Suprapubic skin (tissue), 4 donors: ENCODE data around the gene DHX35. TPM values are rescaled to one million over a fixed set of nuclear protein-coding genes. Genes with fewer than 3 reads are reported as not detected.
"Not testable (repeated sequence)": the region's sequence is repeated elsewhere in the genome, so short reads cannot be mapped to it uniquely, and the experiment has no call there.

ENCODE experiments used
- DNase-seq, 2 donors: peaks; one replicate each; pipeline ENCODE4 v3.0.0-alpha.2; 2019; ENCODE audit warnings: low spot score in 2 of 2
- H3K27ac ChIP-seq: fragments of 200-600 bp; sonication (generic); one replicate; pipeline ENCODE4 v1.5.1; 2019
- H3K27me3 ChIP-seq: fragments of 200-600 bp; sonication (generic); one replicate; pipeline ENCODE4 v1.5.1; 2019
- H3K36me3 ChIP-seq: fragments of 200-600 bp; sonication (generic); one replicate; pipeline ENCODE4 v1.5.1; 2019
- H3K4me1 ChIP-seq: fragments of 200-600 bp; sonication (generic); one replicate; pipeline ENCODE4 v1.5.1; 2019
- H3K4me3 ChIP-seq: fragments of 200-600 bp; sonication (generic); one replicate; pipeline ENCODE4 v1.5.1; 2019; ENCODE audit warnings: mild to moderate bottlenecking
- H3K9me3 ChIP-seq: fragments of 200-600 bp; sonication (generic); one replicate; pipeline ENCODE4 v1.5.1; 2019
- EP300 ChIP-seq: sonication (generic); formaldehyde crosslinking; IDR thresholded peaks from one replicate; pipeline ENCODE4 v1.6.1; 2017; ENCODE audit warnings: antibody characterized with exemption
- POLR2A ChIP-seq, 2 donors: fragments of 450-650 bp; IDR thresholded peaks; one replicate each; pipeline ENCODE4 v1.6.1; 2017; ENCODE audit warnings: antibody characterized with exemption in 2 of 2, mild to moderate bottlenecking in 2 of 2, moderate library complexity in 2 of 2
- POLR2AphosphoS5 ChIP-seq, 3 donors: sonication (generic); formaldehyde crosslinking; IDR thresholded peaks; one replicate each; pipeline ENCODE4 v1.6.1; 2017; ENCODE audit warnings: antibody characterized with exemption in 3 of 3
- WGBS: methylation state at CpG from one replicate; pipeline ENCODE4 v1.1.5; 2018; 5-methylcytosine and 5-hydroxymethylcytosine counted together
- total RNA-seq, 4 donors: library from RNA; depleted of rRNA; stranded (reverse); fragments of >200 nt; gene quantifications; one replicate each; pipeline ENCODE4 v1.1.0, GENCODE V29; 2016
- TF ChIP-seq, protein P1 (sequence below), 2 donors: fragments of 200-600 bp in 1 of 2; fragments of 450-650 bp in 1 of 2; sonication (generic) in 1 of 2; IDR thresholded peaks; one replicate each; pipeline ENCODE4 v1.5.1; 2016 to 2019; ENCODE audit warnings: antibody characterized with exemption in 2 of 2, mild to moderate bottlenecking in 1 of 2, moderate library complexity in 1 of 2

The DHX35 gene
- total RNA-seq, 4 donors from 2014 or later: 8.4 to 22.9 (median 11.9) TPM

GRCh38 chr20:38991814-38992704 is 29.9 kb downstream of the DHX35 start:
- no peaks in the 10 kb centered on the region for H3K27me3 ChIP-seq
- peaks cover 38% of the 10 kb centered on the region for H3K36me3 ChIP-seq
- no peak for DNase-seq
- TF ChIP-seq POLR2A (IDR thresholded peaks at IDR 0.05) (no peak), POLR2AphosphoS5 (IDR thresholded peaks at IDR 0.05) (no peak), EP300 (no peak)
- TF ChIP-seq, protein P1, sequence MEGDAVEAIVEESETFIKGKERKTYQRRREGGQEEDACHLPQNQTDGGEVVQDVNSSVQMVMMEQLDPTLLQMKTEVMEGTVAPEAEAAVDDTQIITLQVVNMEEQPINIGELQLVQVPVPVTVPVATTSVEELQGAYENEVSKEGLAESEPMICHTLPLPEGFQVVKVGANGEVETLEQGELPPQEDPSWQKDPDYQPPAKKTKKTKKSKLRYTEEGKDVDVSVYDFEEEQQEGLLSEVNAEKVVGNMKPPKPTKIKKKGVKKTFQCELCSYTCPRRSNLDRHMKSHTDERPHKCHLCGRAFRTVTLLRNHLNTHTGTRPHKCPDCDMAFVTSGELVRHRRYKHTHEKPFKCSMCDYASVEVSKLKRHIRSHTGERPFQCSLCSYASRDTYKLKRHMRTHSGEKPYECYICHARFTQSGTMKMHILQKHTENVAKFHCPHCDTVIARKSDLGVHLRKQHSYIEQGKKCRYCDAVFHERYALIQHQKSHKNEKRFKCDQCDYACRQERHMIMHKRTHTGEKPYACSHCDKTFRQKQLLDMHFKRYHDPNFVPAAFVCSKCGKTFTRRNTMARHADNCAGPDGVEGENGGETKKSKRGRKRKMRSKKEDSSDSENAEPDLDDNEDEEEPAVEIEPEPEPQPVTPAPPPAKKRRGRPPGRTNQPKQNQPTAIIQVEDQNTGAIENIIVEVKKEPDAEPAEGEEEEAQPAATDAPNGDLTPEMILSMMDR (IDR thresholded peaks at IDR 0.05): no peak
- WGBS: 83% methylated on average over 5 of the region's 5 CpGs
- no peak overlapping the region for H3K27ac ChIP-seq
- H3K9me3 ChIP-seq: no peaks in the 10 kb centered on the region
- no peak overlapping the region for H3K4me3 ChIP-seq
- no peaks in the 10 kb centered on the region for H3K4me1 ChIP-seq

DNA sequence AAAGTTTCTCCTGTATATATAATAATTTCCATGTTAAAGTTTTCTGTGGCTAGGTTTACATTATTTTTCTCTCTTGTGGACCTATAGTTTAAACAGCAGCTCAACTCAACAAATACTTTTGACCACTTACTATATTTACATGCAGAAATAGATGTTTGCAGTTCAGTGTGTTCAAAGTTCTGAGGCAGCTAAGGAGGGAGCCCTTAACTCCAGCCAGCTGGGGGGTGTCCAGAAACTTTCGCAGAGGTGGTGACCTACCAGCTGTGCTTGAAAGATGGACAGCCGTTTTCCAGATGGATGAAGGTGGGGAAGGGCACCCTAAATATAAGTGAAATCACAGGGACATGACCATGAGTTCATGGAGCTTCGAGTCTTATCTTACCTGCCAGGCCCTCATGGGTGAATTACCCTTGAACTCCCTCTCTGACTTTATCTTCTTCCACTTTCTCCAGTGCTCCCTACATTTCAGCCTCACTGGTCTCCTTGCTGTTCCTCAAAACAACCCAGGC is 33.4 kb downstream of the DHX35 start:
- H3K27ac ChIP-seq: no peak overlapping the region
- H3K9me3 ChIP-seq: no peaks in the 10 kb centered on the region
- WGBS: 85% methylated on average over 3 of the region's 3 CpGs
- no peak overlapping the region for H3K4me3 ChIP-seq
- peaks cover 58% of the 10 kb centered on the region for H3K36me3 ChIP-seq
- no peaks in the 10 kb centered on the region for H3K4me1 ChIP-seq
- DNase-seq: no peak
- H3K27me3 ChIP-seq: no peaks in the 10 kb centered on the region
- no peak for TF ChIP-seq POLR2A (IDR thresholded peaks at IDR 0.05)
- TF ChIP-seq POLR2AphosphoS5 (IDR thresholded peaks at IDR 0.05): no peak
- TF ChIP-seq EP300: no peak
- TF ChIP-seq, protein P1 (IDR thresholded peaks at IDR 0.05): no peak

GRCh38 chr20:38996866-38997265 is 34.7 kb downstream of the DHX35 start:
- not testable (repeated sequence) for H3K4me3 ChIP-seq, H3K4me1 ChIP-seq, H3K27ac ChIP-seq, H3K9me3 ChIP-seq, H3K27me3 ChIP-seq, DNase-seq
- WGBS: 94% methylated on average over 1 of the region's 1 CpG
- H3K36me3 ChIP-seq: peaks cover 66% of the 10 kb centered on the region

GRCh38 chr20:38997622-38998021 is 35.5 kb downstream of the DHX35 start:
- WGBS: 82% methylated on average over 8 of the region's 8 CpGs
- no peak overlapping the region for H3K27ac ChIP-seq

GRCh38 chr20:38999217-38999616 is 37.1 kb downstream of the DHX35 start:
- H3K27ac ChIP-seq: no peak overlapping the region
- H3K4me3 ChIP-seq: no peak overlapping the region
- no peaks in the 10 kb centered on the region for H3K9me3 ChIP-seq
- 91% methylated on average over 3 of the region's 3 CpGs for WGBS
- no peaks in the 10 kb centered on the region for H3K4me1 ChIP-seq
- no peak for DNase-seq
- TF ChIP-seq, protein P1 (IDR thresholded peaks at IDR 0.05): no peak
- no peak for TF ChIP-seq POLR2A (IDR thresholded peaks at IDR 0.05)
- no peak for TF ChIP-seq EP300
- TF ChIP-seq POLR2AphosphoS5 (IDR thresholded peaks at IDR 0.05): no peak
- H3K36me3 ChIP-seq: peaks cover 86% of the 10 kb centered on the region
- no peaks in the 10 kb centered on the region for H3K27me3 ChIP-seq

More at GRCh38 chr20:38997622-38998021, 35.5 kb downstream of the DHX35 start:
- no peak overlapping the region for H3K4me3 ChIP-seq
- DNase-seq: no peak
- peaks cover 73% of the 10 kb centered on the region for H3K36me3 ChIP-seq
- H3K27me3 ChIP-seq: no peaks in the 10 kb centered on the region
- H3K4me1 ChIP-seq: no peaks in the 10 kb centered on the region
- no peak for TF ChIP-seq EP300
- no peaks in the 10 kb centered on the region for H3K9me3 ChIP-seq

DNA sequence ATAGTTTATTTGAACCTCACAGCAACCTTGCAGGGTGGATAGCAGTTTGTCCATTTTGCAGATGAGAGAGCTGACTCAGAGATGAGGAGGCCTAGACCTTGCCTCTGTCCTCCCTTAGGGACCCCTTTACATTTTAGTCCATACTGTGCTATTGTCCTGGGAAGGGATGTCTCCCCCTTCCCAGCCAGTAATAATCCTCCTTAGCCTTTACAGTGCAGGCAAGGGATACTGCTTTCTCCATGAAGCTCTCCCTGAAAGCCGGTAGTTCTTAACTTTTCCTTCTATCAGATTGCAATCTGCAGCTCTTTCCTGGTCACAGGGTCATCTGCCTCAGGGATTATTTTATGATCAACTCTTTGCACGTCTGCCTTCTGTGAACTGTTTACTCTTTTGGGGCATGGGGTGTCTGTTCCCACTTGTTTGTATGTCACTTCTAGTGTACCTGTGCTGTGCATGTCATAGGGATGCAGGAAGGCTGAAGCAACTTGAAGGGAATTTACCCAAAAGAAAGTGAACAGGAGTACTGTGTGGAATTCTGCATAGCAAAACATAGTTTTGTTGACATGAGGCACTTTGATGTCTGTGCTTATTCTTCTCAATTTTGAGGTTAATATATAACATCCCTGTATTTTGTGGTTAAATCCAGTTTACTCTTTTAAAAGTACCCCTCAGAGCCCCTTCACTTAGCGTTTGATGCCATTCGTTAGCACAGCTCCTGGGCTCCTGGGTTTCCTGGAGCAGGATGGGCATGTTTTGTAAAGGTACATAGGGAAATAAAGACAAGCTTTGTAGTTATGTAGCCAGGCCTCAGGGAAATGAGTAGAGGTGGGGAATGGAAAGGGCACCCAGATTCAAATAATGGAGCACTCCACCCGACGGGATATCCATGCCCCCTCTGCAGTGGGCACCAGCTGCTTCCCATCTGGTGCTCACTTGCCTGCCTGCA is 38.1 kb downstream of the DHX35 start:
- Histone ChIP-seq H3K36me3 (peaks cover 82% of the 10 kb centered on the region), H3K4me3 (no peak overlapping the region), H3K4me1 (peaks cover 7% of the 10 kb centered on the region), H3K27me3 (no peaks in the 10 kb centered on the region), H3K27ac (no peak overlapping the region), H3K9me3 (no peaks in the 10 kb centered on the region)
- DNase-seq: no peak
- 86% methylated on average over 6 of the region's 6 CpGs for WGBS
- TF ChIP-seq POLR2AphosphoS5 (IDR thresholded peaks at IDR 0.05) (no peak), POLR2A (IDR thresholded peaks at IDR 0.05) (no peak), EP300 (no peak)
- TF ChIP-seq, protein P1 (IDR thresholded peaks at IDR 0.05): no peak
